ENCODE data around the gene DUS1L.

DUS1L gene

DNA sequence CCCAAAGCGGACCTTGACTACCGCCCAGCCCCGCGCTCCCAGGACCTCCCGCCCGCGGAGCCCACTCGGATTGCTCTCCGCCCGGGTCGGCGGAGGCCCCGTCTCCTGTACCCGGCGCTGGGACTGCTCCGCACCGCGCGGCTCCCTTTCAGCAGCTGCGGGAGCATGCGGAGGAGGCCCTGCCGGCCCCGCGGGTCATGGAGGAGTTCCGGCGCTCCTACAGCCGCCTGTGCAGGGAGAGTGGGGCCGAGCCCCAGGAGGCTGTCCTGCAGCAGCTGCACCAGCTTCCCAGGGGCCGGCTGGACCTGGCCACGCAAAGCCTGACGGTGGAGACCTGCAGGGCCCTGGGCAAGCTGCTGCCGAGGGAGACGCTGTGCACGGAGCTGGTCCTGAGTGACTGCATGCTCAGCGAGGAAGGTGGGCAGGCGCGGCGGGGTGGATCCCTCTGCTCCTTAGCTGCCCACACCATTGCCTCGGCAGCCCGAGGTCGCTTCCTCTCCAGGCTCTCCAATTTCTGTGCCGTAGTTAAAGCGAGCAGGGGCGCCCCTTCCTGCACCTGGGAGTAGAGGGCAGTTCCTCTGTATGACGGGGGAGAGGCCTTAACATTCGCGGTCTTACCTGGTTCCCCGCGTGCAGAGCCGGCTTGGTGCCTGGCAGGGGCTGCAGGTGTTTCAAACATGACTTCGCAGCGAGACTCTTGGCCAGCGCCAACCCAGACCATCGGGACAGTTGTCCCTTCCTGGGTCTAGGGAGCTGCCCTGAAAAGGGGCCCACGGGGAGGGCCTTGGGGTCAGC is 42.0 kb downstream of the DUS1L start:
- DNase-seq (ENCODE audit: low spot score) = peak; percentile 38

DNA sequence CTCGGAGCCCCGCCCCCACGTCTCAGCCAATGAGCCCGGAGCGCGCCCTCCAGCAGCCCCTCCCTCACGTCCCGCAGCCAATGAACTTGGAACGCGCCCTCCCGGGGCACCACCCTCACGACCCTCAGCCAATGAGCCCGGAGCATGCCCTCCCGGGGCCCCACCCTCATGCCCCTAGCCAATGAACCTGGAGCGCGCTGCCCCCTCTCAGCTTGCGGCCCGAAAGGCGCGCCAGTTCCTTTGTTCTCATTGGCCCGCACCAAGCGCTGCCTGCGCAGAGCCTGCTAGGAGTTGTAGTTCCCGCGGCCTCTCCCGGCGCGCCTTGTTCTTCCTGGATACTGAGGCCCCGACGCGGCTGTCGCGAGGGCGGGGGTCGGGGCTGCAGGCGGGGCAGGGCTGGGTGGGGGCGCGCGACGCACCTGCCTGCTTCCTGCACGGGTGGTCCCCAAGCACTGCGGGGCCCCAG is 42.6 kb downstream of the DUS1L start, which contains the start of gene LRRC45:
Gene LRRC45, plus strand, starts transcription at position 325 of the 466 bp plus-strand sequence. CDS start 339 bp downstream, outside the sequence.
- DNase-seq (ENCODE audit: low spot score) = peak; percentile 99

DNA sequence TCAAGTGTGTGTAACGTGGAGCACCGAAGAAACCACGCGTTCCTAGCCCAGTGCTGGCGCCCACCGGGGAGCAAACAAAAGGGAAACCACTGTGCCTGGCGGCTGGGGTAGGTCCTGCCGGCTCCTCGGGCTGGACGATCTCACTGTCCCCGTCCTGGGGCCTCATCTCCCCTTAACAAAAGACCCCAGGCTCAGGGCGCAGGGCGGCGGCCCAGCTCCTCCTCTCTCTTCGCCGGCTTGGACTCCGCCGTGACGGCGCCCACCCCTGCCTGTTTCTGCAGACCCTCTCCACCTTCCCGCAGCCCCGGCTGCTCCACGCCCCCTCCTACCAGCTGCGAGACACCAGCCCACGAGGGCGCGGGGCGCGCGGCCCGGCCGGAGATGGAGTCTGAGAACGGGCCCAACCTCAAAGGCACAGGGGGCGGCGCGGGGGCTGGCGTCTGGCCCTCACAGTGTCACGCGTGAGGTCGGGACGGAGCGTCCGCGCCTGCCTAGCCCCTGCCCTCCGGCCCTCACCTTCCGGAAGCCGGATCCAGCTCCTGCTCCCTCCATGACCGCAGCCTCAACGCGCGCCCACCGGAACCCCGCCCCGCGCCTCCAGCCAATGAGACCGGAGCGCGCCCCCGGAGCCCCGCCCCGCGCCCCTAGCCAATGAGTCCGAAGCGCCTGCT is 43.2 kb downstream of the DUS1L start, which contains the start of gene CENPX:
Gene CENPX, minus strand, starts transcription at position 569 of the 671 bp plus-strand sequence. Its CDS starts 17 bp downstream, at position 552.
- DNase-seq (ENCODE audit: low spot score) = no peak

DNA sequence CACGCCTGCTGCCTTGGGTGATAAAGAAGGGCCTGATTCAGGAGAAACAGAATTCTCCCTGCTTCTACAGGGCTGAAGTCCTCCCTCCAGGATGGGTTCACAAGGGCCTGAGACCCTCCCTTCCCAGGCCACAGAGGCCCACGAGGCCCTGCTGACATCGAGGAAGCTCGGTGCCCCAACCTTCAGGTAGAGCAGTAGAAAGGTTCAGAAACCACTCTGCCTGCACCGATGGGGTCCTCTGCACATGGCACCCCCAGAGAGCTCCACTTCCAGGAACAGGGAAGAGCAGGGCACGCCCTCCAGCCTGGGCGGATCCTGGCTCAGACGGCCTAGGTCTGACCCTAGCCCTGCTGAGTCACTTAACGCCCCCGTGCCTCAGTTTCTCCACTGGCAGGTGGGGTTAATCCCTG is 43.7 kb downstream of the DUS1L start:
- DNase-seq (ENCODE audit: low spot score) = peak; percentile 51

DNA sequence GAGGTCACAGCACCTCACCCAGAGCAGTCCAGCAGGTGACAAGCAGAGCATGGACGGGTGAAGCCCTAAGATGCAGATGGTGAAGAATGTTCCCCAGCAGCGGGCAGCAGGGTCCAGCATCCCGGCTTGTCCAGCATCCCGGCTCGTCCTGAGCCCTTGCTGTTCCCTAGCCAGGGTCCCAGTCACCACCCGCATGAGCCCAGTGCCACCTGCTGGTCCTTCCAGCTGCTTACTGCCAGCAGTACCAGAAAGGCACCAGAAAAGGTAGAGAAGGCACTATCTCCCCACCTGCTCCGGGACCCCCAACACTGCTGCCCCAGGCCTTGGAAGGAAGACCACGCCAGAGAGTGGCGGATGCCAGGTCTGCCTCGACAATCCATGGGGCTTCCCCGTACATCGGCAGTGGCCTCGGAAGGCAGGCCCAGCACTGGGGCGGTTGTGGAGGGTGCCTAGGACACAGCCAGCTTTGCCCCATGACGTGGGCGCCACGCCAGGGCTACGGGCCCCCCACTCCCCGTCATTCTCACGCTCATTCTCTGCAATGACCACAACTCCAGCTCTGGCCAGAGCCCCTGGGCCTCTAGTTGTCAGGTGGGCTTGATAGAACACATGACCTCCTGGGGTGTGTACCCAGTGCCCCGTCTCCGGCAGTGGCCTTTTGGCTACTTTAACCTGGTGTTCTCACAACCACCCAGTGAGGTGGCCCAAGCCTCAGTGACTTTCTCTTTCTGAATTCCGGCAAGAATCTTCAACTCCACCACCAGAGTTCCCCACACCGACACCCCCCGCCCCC is 44.3 kb downstream of the DUS1L start:
- DNase-seq (ENCODE audit: low spot score) = peak; percentile 88

DNA sequence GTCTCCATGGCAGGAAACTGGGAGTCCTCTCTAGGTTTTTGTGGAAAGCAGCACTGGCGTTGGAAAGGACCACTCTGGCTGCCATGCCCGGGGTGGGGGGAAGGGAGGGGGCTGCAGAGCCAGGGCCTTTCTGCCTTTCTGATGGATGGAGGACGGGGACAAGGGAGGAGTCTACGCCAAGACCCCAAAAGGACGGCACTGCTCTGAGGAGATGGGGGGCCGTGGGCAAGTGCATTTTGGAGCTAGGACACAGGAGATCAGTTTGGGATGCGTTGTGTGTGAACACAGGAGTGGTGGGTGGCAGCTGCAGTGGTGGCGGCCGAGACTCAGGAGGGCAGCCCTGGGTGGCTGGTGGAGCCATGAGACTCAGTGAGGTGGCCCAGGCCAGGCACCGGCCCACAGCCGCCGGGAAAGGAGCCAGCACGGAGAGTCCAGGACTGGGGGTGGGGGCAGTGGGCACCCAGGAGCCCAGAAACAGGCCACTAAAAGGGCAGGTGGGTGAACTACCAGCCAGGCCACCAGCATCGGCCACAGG is 45.0 kb downstream of the DUS1L start:
- DNase-seq (ENCODE audit: low spot score) = no peak

DNA sequence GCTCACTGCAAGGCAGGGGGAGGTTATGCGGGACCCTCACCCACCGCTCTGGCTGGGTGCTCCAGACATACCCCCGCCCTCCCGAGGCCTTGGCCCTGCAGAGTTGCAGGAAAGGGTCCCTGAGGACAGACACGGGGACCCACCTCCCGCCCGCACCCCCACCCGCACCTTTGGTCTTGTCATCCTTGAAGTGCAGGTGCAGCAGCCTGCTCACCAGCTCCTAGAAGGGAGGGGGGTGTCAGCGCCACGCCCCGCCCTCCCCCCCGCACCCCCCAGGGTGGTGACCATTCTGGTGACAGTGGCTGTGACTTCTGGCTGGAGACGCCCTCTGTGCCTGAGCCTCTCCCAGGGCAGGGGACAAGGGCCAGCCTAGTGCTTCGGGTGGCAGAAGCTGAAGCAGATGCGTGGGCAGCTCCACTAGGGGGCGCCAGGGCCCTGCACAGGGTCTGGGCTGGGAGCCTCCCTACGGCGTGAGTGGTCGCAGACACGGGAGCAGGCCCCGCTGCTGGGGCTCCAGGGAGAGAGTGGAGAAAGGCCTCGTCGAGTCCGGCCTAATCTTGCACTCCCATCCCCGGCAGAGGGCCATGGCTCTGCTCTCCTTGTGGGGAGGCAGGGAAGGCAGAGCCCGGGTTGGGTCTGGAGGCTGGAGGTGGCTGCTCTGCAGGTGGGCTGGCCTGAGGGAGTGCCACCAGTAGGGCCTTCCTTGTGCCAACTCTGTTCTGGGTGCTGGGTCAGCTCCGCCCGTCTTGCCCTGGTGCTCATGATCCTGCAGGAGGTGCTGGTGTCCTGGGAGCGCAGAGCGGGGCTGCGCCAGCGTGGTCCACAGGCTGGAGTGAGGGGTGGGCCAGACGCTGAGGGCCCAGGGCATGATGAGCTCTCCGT is 45.7 kb downstream of the DUS1L start:
- DNase-seq (ENCODE audit: low spot score) = peak; percentile 53

DNA sequence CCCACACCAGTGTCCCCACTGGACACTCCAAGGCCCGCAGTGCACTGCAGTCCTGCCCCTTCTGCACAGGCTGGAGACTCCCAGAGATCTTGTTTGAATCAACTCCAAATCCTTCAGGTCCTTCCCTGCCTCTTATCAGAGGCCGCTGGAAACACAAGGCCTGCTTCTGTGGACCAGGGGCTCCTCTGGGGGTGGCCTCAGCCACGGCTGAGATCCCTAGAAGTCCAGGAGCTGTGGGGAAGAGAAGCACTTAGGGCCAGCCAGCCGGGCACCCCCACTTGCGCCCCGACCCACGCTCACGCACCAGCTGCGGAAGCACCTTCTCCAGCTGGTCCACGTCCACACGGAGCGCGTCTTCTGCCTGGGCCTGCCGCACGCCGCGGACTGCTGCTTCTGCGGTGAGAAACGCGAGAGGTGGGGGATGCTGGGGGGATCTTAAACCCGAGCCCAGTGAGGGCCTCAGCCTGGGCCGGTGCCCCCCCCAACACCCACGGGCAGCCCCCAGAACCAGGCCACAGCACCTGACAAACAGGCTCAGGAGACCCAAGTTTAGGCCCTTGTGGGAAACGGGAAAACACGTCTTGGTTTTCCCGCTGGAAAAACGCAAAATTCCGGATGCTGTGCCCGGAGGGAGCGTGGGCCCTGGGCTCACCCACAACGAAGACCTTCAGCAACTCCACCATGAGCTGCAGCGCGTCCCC is 46.5 kb downstream of the DUS1L start:
- no peak for DNase-seq (ENCODE audit: low spot score)

DNA sequence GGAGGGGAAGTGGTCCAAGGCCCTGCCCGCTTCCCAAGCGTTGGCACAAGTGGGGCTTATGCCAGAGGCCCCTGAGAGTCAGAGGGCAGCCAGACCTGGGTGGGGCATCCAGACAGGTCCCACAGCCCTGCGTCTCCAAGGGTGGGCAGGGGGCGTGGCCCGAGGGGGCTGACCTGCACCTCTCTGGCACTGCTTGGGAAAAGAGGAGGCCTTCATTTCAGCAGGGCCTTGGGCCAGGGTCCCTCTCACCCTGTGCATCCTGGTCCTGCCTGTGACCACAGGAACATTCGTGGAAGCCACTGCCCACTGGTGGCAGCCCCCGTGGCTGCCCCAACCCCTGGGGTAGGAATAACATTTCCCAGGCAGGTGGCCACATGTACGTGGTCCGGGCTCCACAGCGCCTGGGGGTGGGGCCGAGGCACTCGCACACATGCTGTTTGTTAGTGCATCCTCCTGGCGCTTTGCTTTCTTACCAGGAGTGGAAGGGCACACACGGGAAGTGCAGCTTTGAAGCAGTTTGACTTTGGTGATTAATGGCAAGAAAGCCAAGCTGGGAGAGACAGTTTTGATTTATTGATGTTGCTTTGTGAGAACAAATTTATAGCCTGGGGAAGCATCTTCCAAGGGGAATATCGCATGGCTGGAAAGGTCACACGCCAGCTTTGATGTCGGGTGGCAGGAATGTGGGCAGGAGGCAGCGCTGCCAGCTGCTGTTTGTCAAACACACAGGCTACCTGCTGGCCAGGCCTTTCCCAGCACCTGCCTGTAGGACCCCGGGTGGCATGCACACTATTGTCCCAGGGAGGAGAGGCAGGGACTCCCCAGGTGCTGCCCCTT is 47.2 kb downstream of the DUS1L start:
- DNase-seq (ENCODE audit: low spot score) = no peak

DNA sequence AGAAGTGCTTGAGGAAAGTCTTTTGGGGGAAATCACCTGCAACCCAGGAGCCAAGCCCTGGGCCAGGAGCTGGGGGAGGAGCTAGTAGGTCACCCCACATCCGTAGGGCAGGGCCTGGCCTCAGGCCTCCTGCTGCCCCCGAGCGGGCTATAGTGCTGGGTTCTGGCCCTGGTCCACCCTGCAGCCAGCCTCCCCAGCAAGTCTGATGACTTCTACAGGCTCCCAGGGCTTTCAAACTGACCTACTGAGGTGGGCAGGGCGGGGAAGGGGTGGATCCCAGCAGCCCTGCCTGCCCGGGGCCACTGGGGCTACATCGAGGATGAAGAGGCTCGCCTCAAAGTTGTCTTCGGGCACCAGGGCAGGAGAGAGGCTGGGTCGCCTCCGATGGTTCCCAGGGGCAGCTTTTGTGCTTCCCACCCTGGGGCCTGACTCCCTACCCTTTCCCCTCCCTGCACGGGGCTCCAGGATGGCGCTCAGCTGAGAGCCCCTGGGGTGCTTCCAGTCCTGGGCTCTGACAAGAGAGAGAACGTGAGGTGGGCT is 47.9 kb downstream of the DUS1L start:
- DNase-seq (ENCODE audit: low spot score) = no peak

DNA sequence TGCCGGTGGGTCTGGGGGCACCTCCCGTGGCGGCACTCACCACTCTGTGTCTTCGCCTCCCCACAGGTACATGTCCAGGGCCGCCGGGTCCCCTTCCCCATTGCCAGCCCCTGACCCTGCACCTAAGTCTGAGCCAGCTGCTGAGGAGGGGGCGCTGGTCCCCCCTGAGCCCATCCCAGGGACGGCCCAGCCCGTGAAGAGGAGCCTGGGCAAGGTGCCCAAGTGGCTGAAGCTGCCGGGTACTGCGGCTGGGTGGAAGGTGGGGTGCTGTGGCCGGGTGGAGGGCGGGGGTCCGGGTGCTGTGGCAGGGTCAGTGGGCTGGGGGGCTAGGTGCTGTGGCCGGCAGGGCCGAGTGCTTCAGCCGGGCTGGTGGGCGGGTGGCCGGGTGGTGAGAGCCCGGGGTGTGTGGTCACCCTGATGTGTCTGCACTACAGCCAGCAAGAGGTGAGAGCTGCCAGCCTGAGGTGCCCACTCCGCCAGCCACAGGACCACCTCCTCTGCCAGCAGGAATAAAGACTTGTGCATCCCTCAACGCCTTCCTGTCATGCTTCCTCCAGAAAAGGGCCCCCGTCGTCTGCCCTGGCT is 48.6 kb downstream of the DUS1L start:
- no peak for DNase-seq (ENCODE audit: low spot score)

DNA sequence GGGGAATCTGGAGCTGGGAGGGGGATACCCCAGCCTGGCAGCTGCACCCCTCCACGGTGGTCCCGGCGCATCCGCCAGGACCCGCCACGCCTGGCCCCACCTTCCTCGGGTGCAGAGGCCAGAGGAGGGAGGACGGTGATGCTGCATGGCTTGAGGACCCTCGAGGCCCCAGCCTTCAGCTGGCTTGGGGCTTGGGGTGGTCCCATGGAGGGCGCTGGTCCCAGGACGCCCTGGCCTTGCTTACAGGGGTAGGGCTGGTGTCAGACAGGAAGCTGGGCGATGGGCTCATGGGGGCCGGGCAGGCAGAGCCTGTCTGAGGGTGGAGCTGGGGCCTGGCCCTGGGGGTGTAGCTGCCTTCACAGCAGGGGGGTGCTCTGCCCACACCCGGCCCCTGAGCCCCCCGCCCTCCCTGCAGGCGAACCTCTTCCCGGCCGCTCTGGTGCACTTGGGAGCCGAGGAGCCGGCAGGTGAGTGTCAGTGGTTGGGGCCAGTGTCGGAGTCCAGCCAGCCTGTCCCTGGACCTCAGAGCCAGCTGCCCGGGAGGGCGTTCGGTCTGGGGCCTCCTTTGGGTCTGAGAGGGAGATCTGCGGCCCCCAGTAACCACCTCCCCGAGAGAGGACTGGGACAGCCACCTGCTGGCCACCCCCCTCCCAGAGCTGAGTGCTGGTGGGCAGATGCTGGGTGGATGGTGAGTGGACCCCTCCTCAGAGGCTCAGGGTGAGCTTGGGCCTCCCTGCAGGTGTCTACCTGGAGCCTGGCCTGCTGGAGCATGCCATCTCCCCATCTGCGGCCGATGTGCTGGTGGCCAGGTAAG is 49.3 kb downstream of the DUS1L start:
- DNase-seq (ENCODE audit: low spot score) = no peak

DNA sequence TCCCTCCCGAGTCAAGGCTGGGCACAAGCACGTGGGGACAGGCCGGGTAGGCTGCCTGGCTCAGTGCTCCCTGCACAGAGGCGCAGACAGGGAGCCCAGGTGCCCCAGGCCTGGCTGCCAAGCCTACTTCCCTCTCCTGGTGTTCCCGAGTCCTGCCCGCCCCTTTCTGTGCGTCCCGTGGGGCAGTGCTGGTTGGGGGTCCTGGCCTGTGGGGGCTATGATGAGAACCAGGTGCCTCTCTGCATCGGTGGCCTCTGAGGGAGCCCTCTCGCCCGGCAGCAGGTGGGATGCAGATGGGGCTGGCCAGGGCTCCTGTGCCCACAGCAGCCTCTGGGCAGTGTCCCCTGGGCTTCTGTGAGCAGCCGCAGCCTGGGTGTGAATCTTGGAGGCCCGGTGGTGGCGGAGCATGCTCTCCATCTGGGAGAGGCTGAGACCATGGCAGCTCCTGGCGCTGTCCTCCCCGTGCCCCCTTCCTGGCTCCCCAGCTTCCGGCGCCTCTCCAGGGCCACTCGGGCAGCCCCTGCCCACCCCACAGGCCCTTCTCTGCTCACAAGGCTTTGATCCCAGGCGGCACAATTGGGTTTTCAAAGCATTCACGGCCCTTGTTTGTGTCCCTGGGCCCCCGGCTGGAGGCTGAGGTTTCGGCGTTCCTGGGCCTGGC is 50.2 kb downstream of the DUS1L start:
- DNase-seq (ENCODE audit: low spot score) = no peak

DNA sequence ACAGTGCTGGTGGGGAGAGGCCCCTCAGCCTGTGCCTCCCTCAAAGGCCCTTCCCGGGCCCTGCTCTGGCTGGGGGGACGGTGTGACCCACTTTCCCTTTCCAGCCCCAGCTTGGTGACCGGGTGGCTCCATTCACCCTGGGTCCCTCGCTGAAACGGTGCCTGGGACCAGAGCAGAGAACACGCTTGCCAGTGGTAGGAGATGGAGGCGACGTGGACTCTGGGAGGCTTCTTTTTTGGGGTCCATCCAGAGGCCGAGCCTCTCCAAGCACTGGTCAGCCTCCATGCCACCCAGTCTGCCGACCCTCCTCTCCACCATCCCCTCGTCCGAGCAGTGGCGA is 50.7 kb downstream of the DUS1L start:
- no peak for DNase-seq (ENCODE audit: low spot score)

DNA sequence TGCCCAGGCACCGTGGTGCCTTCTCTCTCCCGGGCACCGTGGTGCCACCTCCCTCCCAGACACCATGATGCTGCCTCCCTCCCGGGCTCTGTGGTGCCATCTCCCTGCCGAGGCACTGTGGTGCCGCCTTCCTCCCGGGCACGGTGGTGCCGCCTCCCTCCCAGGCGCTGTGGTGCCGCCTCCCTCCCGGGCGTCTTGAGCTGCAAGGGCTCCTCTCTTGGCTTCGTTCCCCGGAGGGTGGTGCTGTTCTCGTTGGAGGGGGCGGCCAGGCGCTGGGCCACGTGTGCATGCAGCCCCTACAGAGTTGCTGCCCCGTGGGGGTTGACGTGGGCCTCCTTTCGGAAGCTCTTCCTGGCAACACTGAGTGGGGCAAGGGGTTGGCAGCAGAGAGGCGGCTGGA is 51.2 kb downstream of the DUS1L start:
- no peak for DNase-seq (ENCODE audit: low spot score)

DNA sequence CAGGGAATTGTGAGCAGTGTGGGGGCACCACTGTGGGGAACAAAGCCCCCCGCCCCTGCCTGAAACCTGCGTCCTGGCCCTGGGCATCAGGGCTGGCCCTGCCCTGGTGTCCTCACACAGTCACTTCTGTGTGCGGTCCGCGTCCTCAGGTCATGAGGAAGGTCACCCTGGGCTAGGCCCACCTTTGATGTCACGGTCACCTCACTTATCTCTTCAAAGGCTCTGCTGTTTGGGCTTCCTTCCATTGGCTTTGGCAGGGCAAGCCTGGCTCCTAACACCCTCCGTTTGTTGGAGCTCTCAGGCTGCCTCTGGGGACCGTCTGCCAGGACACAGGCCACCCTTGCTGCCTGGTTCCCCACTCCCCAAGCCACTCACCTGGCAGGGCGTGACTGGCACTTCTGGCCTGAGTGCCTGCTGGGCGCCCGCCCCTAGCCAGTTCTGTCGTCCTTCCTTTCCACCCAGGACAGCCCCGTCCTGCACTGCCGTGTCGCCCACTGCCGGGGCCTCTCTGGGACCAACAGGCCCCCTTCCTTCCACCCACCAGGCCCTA is 51.8 kb downstream of the DUS1L start:
- DNase-seq (ENCODE audit: low spot score) = no peak

DNA sequence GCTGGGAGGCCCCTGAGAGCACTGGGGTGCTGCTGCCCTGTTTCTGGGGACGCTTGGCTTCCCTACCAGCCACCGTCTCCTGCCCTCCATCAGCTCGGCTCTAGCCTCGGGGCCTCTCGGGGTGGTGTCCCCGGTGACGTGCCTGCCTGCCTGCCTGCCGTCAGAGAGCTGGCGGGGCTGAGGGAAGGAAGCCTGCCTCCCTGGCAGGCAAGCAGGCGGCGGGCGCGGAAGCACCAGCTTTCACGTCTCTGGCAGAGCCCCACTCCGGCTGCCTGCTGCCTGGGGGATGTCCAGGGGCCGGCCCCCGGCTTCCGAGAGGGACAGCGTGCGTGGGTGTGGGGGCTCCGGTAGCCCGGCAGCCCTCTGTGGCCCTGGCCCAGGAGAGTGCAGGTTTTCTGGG is 52.3 kb downstream of the DUS1L start:
- DNase-seq (ENCODE audit: low spot score) = no peak

Data from RKO (cell line).